Limb (tissue), 2 donors: ENCODE data around the gene SLC25A4.
"Not testable (repeated sequence)": the region's sequence is repeated elsewhere in the genome, so short reads cannot be mapped to it uniquely, and the experiment has no call there.

ENCODE experiments used
- DNase-seq, 2 donors: peaks; one replicate each; pipeline ENCODE4 v3.0.0-alpha.2; 2016; ENCODE audit errors: extremely low spot score in 2 of 2

The SLC25A4 gene

GRCh38 chr4:185171373-185172071 lies 28.5 kb downstream of the SLC25A4 start:
- no peak for DNase-seq

- DNase-seq, result no peak
Measured at GRCh38 chr4:185179488-185179887, 36.4 kb downstream of the SLC25A4 start.

- no peak for DNase-seq
Measured at GRCh38 chr4:185182239-185182638, 39.2 kb downstream of the SLC25A4 start.

GRCh38 chr4:185183622-185184281 lies 40.7 kb downstream of the SLC25A4 start:
- peak; percentile 76 to 90 for DNase-seq

- DNase-seq, result no peak
Measured at GRCh38 chr4:185186769-185187168, 43.7 kb downstream of the SLC25A4 start.

GRCh38 chr4:185189606-185190305 lies 46.7 kb downstream of the SLC25A4 start:
- DNase-seq, result no peak

GRCh38 chr4:185190306-185190856 lies 47.3 kb downstream of the SLC25A4 start:
- DNase-seq, result no peak

- DNase-seq, result no peak
Measured at GRCh38 chr4:185192059-185192458, 49.0 kb downstream of the SLC25A4 start.

- DNase-seq, result no peak
Measured at GRCh38 chr4:185194924-185195888, 52.1 kb downstream of the SLC25A4 start.

GRCh38 chr4:185196437-185196836 lies 53.4 kb downstream of the SLC25A4 start:
- no peak for DNase-seq

GRCh38 chr4:185198189-185198588 lies 55.1 kb downstream of the SLC25A4 start:
- DNase-seq, result not testable (repeated sequence)
